Astrocyte (in vitro differentiated cells and primary cell): Measurements from ENCODE around the gene TSPEAR. TPM values are rescaled to one million over a fixed set of nuclear protein-coding genes. Genes with fewer than 3 reads are reported as not detected.

Experiments
- DNase-seq: peaks from one replicate; pipeline ENCODE4 v3.0.0-alpha.2; 2010; ENCODE audit warnings: low read depth
- FAIRE-seq: peaks from 2 replicates; lab custom pipeline; 2011; peaks lifted over from hg19 to GRCh38; lab: Jason Lieb, UNC
- H2AFZ ChIP-seq: 2 replicates; pipeline ENCODE4 v1.6.0; 2012; ENCODE audit warnings: low read depth, low read length, inconsistent platforms
- H3K27ac ChIP-seq: 2 replicates; pipeline ENCODE4 v1.5.1; 2011; ENCODE audit warnings: low read depth, low read length, inconsistent platforms
- H3K27me3 ChIP-seq: 2 replicates; pipeline ENCODE4 v1.6.0; 2011; ENCODE audit warnings: low read length, inconsistent platforms; ENCODE audit not compliant: insufficient read depth
- H3K36me3 ChIP-seq: 2 replicates; pipeline ENCODE4 v1.5.1; 2011; ENCODE audit warnings: low read length, inconsistent platforms; ENCODE audit not compliant: insufficient read depth
- H3K4me1 ChIP-seq: 2 replicates; pipeline ENCODE4 v1.5.1; 2011; ENCODE audit warnings: low read length, inconsistent platforms; ENCODE audit not compliant: insufficient read depth
- H3K4me2 ChIP-seq: 2 replicates; pipeline ENCODE4 v1.6.0; 2012; ENCODE audit warnings: low read length, inconsistent platforms
- H3K4me3 ChIP-seq: 2 replicates; pipeline ENCODE4 v1.5.1; 2011; ENCODE audit warnings: low read depth, mild to moderate bottlenecking, low read length, inconsistent platforms; ENCODE audit not compliant: insufficient read depth
- H3K79me2 ChIP-seq: 2 replicates; pipeline ENCODE4 v1.6.0; 2012; ENCODE audit warnings: mild to moderate bottlenecking, low read length, inconsistent platforms; ENCODE audit not compliant: insufficient read depth
- H3K9ac ChIP-seq: 2 replicates; pipeline ENCODE4 v1.6.0; 2012; ENCODE audit warnings: mild to moderate bottlenecking, low read length, inconsistent platforms
- H3K9me3 ChIP-seq: 2 replicates; pipeline ENCODE4 v1.5.1; 2012; ENCODE audit warnings: low read depth, mild to moderate bottlenecking, low read length, inconsistent platforms; ENCODE audit not compliant: insufficient read depth
- H4K20me1 ChIP-seq: 2 replicates; pipeline ENCODE4 v1.6.0; 2012; ENCODE audit warnings: low read length, inconsistent platforms; ENCODE audit not compliant: insufficient read depth
- H3K27ac Mint-ChIP-seq: one replicate; pipeline ENCODE4 v1.8.0; 2021; ENCODE audit warnings: mild to moderate bottlenecking, mixed read lengths; ENCODE audit not compliant: unreplicated experiment
- H3K27me3 Mint-ChIP-seq: one replicate; pipeline ENCODE4 v1.8.0; 2021; ENCODE audit warnings: low read depth, mixed read lengths; ENCODE audit not compliant: unreplicated experiment
- H3K36me3 Mint-ChIP-seq: one replicate; pipeline ENCODE4 v1.8.0; 2021; ENCODE audit warnings: low read depth, mixed read lengths; ENCODE audit not compliant: unreplicated experiment
- H3K4me1 Mint-ChIP-seq: one replicate; pipeline ENCODE4 v1.8.0; 2021; ENCODE audit warnings: low read depth, mixed read lengths; ENCODE audit not compliant: unreplicated experiment
- H3K4me3 Mint-ChIP-seq: one replicate; pipeline ENCODE4 v1.8.0; 2021; ENCODE audit warnings: mild to moderate bottlenecking, moderate library complexity, mixed read lengths; ENCODE audit not compliant: unreplicated experiment
- H3K9me3 Mint-ChIP-seq: one replicate; pipeline ENCODE4 v1.8.0; 2021; ENCODE audit warnings: mild to moderate bottlenecking, mixed read lengths; ENCODE audit not compliant: unreplicated experiment
- CTCF ChIP-seq: IDR thresholded peaks from 2 replicates; pipeline ENCODE4 v1.5.1; 2011; ENCODE audit warnings: low read depth, mild to moderate bottlenecking, inconsistent platforms, low read length, moderate library complexity; ENCODE audit not compliant: insufficient read depth
- EZH2 ChIP-seq: IDR thresholded peaks from 2 replicates; pipeline ENCODE4 v1.6.1; 2012; ENCODE audit warnings: mild to moderate bottlenecking, low read length, inconsistent platforms; ENCODE audit not compliant: insufficient read depth
- total RNA-seq: library from RNA; stranded (reverse); gene quantifications from 2 replicates; pipeline ENCODE4 v1.2.1, GENCODE V29; 2021

TSPEAR gene
- total RNA-seq, 1 donor from 2014 or later, result not detected

- no peaks in the 10 kb centered on the region for H4K20me1 ChIP-seq
- H3K4me2 ChIP-seq, result no peak overlapping the region
- peaks cover 7% of the 10 kb centered on the region for H3K4me1 Mint-ChIP-seq
- H3K9me3 ChIP-seq, result no peaks in the 10 kb centered on the region
- FAIRE-seq (no peak), DNase-seq (no peak)
- H3K27me3 Mint-ChIP-seq, result peaks cover 11% of the 10 kb centered on the region
- no peak overlapping the region for H3K27ac ChIP-seq
- H3K36me3 Mint-ChIP-seq, result peaks cover 1% of the 10 kb centered on the region
- H3K4me1 ChIP-seq, result no peaks in the 10 kb centered on the region
- no peak overlapping the region for H3K27ac Mint-ChIP-seq
- TF ChIP-seq CTCF (no peak), EZH2 (no peak)
- H2AFZ ChIP-seq, result no peak overlapping the region
- no peak overlapping the region for H3K4me3 Mint-ChIP-seq
- H3K27me3 ChIP-seq, result peaks cover 4% of the 10 kb centered on the region
- H3K9me3 Mint-ChIP-seq, result peaks cover 6% of the 10 kb centered on the region
- no peak overlapping the region for H3K9ac ChIP-seq
- no peak overlapping the region for H3K4me3 ChIP-seq
- H3K36me3 ChIP-seq, result no peaks in the 10 kb centered on the region
- H3K79me2 ChIP-seq, result no peaks in the 10 kb centered on the region
These were observed 158.7 kb downstream of the TSPEAR start for GRCh38 chr21:44552681-44553080.

GRCh38 chr21:44552136-44552535 is 159.2 kb downstream of the TSPEAR start:
- FAIRE-seq (no peak), DNase-seq (no peak)
- H3K4me1 ChIP-seq, result no peaks in the 10 kb centered on the region
- Mint-ChIP-seq H3K27me3 (peaks cover 10% of the 10 kb centered on the region), H3K4me3 (peak overlapping the region; percentile 20), H3K4me1 (peaks cover 7% of the 10 kb centered on the region), H3K9me3 (peaks cover 8% of the 10 kb centered on the region), H3K27ac (no peak overlapping the region), H3K36me3 (peaks cover 1% of the 10 kb centered on the region)
- no peaks in the 10 kb centered on the region for H3K79me2 ChIP-seq
- H3K27me3 ChIP-seq, result peaks cover 2% of the 10 kb centered on the region
- no peak overlapping the region for H3K4me3 ChIP-seq
- TF ChIP-seq CTCF (no peak), EZH2 (no peak)
- no peak overlapping the region for H2AFZ ChIP-seq
- no peak overlapping the region for H3K4me2 ChIP-seq
- no peak overlapping the region for H3K9ac ChIP-seq
- no peaks in the 10 kb centered on the region for H3K9me3 ChIP-seq
- H4K20me1 ChIP-seq, result no peaks in the 10 kb centered on the region
- H3K27ac ChIP-seq, result no peak overlapping the region
- H3K36me3 ChIP-seq, result no peaks in the 10 kb centered on the region

- Histone ChIP-seq H3K4me2 (no peak within 1 kb of the TSS), H3K79me2 (no peaks in the 10 kb centered on the region), H3K27ac (no peak within 1 kb of the TSS), H3K36me3 (no peaks in the 10 kb centered on the region), H3K27me3 (no peaks in the 10 kb centered on the region), H3K4me3 (no peak within 1 kb of the TSS), H3K9me3 (no peaks in the 10 kb centered on the region), H3K4me1 (no peaks in the 10 kb centered on the region), H3K9ac (no peak within 1 kb of the TSS), H2AFZ (no peak within 1 kb of the TSS), H4K20me1 (no peaks in the 10 kb centered on the region)
- peaks cover 15% of the 10 kb centered on the region for H3K9me3 Mint-ChIP-seq
- FAIRE-seq (no peak), DNase-seq (no peak)
- peaks cover 1% of the 10 kb centered on the region for H3K36me3 Mint-ChIP-seq
- TF ChIP-seq CTCF (no peak), EZH2 (no peak)
- peak within 1 kb of the TSS; percentile 20 for H3K4me3 Mint-ChIP-seq
- H3K4me1 Mint-ChIP-seq, result peaks cover 7% of the 10 kb centered on the region
- peaks cover 10% of the 10 kb centered on the region for H3K27me3 Mint-ChIP-seq
- peak within 1 kb of the TSS; percentile 6 for H3K27ac Mint-ChIP-seq
These were observed 159.9 kb downstream of the TSPEAR start, which contains the start of gene KRTAP10-2 for GRCh38 chr21:44551340-44551961. Gene KRTAP10-2, minus strand, starts transcription at chr21:44551505. Its CDS starts 47 bp downstream, at chr21:44551458.
